DOHH2 (cell line): ENCODE data around the gene MICAL2.

ENCODE experiments used
- H3F3A ChIP-seq: fragments of 200-600 bp; sonication (generic), shearing (Covaris generic); 2 replicates; pipeline ENCODE4 v1.6.0; 2016; ENCODE audit warnings: antibody characterized with exemption, mild to moderate bottlenecking; ENCODE audit not compliant: control insufficient read depth, insufficient read depth
- H3K27ac ChIP-seq: fragments of 200-600 bp; sonication (generic); 2 replicates; pipeline ENCODE4 v1.5.1; 2014; ENCODE audit warnings: low read depth, mild to moderate bottlenecking, low read length, moderate library complexity
- H3K27me3 ChIP-seq: fragments of 200-600 bp; sonication (generic); 2 replicates; pipeline ENCODE4 v1.6.1; 2014; ENCODE audit warnings: mild to moderate bottlenecking, low read length, mixed read lengths; ENCODE audit not compliant: control insufficient read depth
- H3K36me3 ChIP-seq: fragments of 200-600 bp; sonication (generic); 2 replicates; pipeline ENCODE4 v1.6.1; 2014; ENCODE audit warnings: mild to moderate bottlenecking, low read length, moderate library complexity, mixed read lengths; ENCODE audit not compliant: control insufficient read depth
- H3K4me1 ChIP-seq: fragments of 200-600 bp; sonication (generic); 2 replicates; pipeline ENCODE4 v1.6.1; 2014; ENCODE audit warnings: mild to moderate bottlenecking, low read length, mixed read lengths; ENCODE audit not compliant: control insufficient read depth
- H3K4me2 ChIP-seq: fragments of 200-600 bp; sonication (generic); 2 replicates; pipeline ENCODE4 v1.6.0; 2014; ENCODE audit warnings: mild to moderate bottlenecking, low read length, moderate library complexity
- H3K4me3 ChIP-seq: fragments of 200-600 bp; sonication (generic); 2 replicates; pipeline ENCODE4 v1.5.1; 2014; ENCODE audit warnings: mild to moderate bottlenecking, low read length, mixed read lengths
- H3K79me2 ChIP-seq: fragments of 200-600 bp; sonication (generic); 2 replicates; pipeline ENCODE4 v1.6.1; 2014; ENCODE audit warnings: mild to moderate bottlenecking, low read length, mixed read lengths; ENCODE audit not compliant: control insufficient read depth
- H3K9me2 ChIP-seq: fragments of 200-600 bp; sonication (generic); replicated peaks from 2 replicates; pipeline ENCODE4 v1.6.1; 2014; ENCODE audit warnings: mild to moderate bottlenecking, low read length, mixed read lengths; ENCODE audit not compliant: control insufficient read depth
- H3K9me3 ChIP-seq: fragments of 200-600 bp; sonication (generic); 2 replicates; pipeline ENCODE4 v1.6.1; 2014; ENCODE audit warnings: antibody characterized with exemption, low read length, mixed read lengths; ENCODE audit not compliant: control insufficient read depth, insufficient read depth
- H4K20me1 ChIP-seq: fragments of 200-600 bp; sonication (generic); 2 replicates; pipeline ENCODE4 v1.6.0; 2014; ENCODE audit warnings: low read depth, mild to moderate bottlenecking, antibody characterized with exemption, low read length, moderate library complexity; ENCODE audit not compliant: control insufficient read depth, insufficient read depth
- EZH2phosphoT487 ChIP-seq: fragments of 200-600 bp; sonication (generic); IDR thresholded peaks from 2 replicates; pipeline ENCODE4 v1.6.1; 2017; ENCODE audit warnings: borderline replicate concordance, mild to moderate bottlenecking, antibody characterized with exemption, low read length, moderate library complexity, mixed read lengths
- TF ChIP-seq, protein P1 (sequence below): fragments of 200-600 bp; sonication (generic); IDR thresholded peaks from one replicate; pipeline ENCODE4 v1.5.1; 2014; ENCODE audit warnings: antibody characterized with exemption, mild to moderate bottlenecking, low read depth, low read length; ENCODE audit not compliant: poor library complexity, severe bottlenecking

MICAL2 gene

DNA sequence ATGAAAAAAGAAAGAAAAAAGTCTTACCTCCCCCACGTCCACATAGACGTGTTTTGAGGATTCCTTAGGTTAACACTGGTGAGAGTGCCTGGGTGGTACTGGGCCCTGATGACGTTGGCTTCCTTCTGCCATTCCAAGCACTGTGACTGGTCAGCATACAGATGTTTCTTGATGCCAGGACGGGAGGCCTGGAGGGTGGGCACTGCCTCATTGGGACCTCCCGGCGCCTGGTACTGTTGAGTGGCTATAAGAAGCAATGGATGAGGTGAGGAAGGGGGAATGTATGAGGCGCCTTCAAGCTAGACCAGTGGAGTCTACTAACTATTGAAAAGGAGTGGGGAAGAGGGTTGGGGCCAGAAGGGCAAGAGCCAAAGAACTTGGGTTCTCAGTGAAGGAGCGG is 45.3 kb downstream of the MICAL2 start:
- no peaks in the 10 kb centered on the region for H3K27me3 ChIP-seq
- no peak overlapping the region for H3K4me3 ChIP-seq
- no peak overlapping the region for H3K4me2 ChIP-seq
- H4K20me1 ChIP-seq, result no peaks in the 10 kb centered on the region
- no peak overlapping the region for H3K27ac ChIP-seq
- H3F3A ChIP-seq, result no peaks in the 10 kb centered on the region
- no peaks in the 10 kb centered on the region for H3K9me3 ChIP-seq
- H3K36me3 ChIP-seq, result no peaks in the 10 kb centered on the region
- H3K9me2 ChIP-seq, result no peaks in the 10 kb centered on the region
- H3K4me1 ChIP-seq, result no peaks in the 10 kb centered on the region
- no peaks in the 10 kb centered on the region for H3K79me2 ChIP-seq
- TF ChIP-seq EZH2phosphoT487, result no peak
- TF ChIP-seq, protein P1, sequence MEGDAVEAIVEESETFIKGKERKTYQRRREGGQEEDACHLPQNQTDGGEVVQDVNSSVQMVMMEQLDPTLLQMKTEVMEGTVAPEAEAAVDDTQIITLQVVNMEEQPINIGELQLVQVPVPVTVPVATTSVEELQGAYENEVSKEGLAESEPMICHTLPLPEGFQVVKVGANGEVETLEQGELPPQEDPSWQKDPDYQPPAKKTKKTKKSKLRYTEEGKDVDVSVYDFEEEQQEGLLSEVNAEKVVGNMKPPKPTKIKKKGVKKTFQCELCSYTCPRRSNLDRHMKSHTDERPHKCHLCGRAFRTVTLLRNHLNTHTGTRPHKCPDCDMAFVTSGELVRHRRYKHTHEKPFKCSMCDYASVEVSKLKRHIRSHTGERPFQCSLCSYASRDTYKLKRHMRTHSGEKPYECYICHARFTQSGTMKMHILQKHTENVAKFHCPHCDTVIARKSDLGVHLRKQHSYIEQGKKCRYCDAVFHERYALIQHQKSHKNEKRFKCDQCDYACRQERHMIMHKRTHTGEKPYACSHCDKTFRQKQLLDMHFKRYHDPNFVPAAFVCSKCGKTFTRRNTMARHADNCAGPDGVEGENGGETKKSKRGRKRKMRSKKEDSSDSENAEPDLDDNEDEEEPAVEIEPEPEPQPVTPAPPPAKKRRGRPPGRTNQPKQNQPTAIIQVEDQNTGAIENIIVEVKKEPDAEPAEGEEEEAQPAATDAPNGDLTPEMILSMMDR, result no peak

DNA sequence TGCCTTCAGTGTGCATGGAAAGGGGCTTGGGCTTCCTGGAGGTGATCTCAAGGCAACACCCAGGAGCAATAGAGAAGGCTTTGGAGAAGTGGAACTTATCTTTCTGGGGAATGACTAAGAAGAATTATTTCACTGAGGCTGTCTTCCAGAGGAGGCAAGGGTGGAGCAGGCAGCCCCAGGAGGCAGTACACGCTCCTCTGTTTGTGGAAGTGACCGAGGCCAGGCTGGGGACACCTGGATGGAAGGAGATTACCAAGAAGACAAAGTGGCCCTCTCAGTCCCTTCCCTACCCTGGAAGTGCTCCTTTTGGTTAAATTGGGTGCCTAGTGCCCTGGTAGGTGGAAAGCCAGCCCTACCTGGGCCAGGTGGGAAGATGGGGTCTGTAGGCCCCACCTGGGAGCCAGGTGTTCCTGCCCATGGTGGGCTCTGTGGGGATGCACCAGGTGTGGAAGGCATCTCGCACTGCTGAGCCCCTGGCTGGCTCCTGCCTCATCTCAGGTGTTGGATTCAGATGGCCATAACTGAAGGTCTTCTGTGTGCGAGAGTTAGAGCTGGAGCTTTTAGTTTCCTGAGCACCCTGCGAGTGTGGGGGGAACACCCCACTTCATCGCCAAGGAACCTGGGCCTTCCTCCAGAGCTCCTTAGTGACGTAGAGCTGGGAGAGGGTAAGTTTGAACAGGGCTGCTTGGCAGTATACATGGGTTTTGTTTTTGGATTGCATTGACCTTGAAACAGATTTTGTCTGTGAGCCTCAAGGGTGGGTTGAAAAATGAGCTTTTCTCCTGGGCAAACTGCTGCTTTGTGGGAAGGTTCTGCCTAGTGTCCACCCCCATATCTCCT is 46.1 kb downstream of the MICAL2 start:
- Histone ChIP-seq H3K36me3 (no peaks in the 10 kb centered on the region), H3K4me2 (no peak overlapping the region), H3K4me1 (no peaks in the 10 kb centered on the region), H3K79me2 (no peaks in the 10 kb centered on the region), H3F3A (no peaks in the 10 kb centered on the region), H4K20me1 (no peaks in the 10 kb centered on the region), H3K9me3 (no peaks in the 10 kb centered on the region), H3K9me2 (no peaks in the 10 kb centered on the region), H3K27ac (no peak overlapping the region), H3K27me3 (no peaks in the 10 kb centered on the region), H3K4me3 (no peak overlapping the region)
- no peak for TF ChIP-seq EZH2phosphoT487
- TF ChIP-seq, protein P1, result no peak

DNA sequence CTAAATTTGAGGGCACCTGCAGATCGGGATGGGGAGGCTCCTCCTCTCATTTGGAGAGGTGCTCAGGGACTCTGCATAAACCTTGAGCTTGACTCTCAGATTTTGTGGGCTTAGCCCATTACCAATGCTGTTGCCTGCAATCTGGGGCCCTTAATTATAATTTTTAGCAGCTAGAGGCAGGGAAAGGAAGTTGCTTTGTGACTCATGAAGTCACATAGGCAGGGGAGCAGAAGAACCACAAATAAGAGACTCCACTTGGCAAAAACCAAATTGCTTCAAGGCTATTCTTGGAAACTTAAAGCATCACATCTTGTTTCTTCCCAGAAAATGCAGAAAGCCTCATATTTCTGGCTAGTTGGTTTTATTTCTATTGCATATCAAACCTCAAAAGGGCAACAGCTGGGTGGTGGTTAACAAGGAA is 46.9 kb downstream of the MICAL2 start:
- no peaks in the 10 kb centered on the region for H3K4me1 ChIP-seq
- TF ChIP-seq, protein P1, result no peak
- TF ChIP-seq EZH2phosphoT487, result no peak
- no peaks in the 10 kb centered on the region for H3K79me2 ChIP-seq

More for the DNA sequence above, 46.9 kb downstream of the MICAL2 start:
- no peaks in the 10 kb centered on the region for H3K9me2 ChIP-seq
- no peaks in the 10 kb centered on the region for H4K20me1 ChIP-seq
- H3K27ac ChIP-seq, result no peak overlapping the region
- H3K27me3 ChIP-seq, result no peaks in the 10 kb centered on the region
- H3F3A ChIP-seq, result no peaks in the 10 kb centered on the region
- no peak overlapping the region for H3K4me2 ChIP-seq
- no peak overlapping the region for H3K4me3 ChIP-seq
- H3K9me3 ChIP-seq, result no peaks in the 10 kb centered on the region
- no peaks in the 10 kb centered on the region for H3K36me3 ChIP-seq
